ENCODE data around the gene TSPAN31. TPM values are rescaled to one million over a fixed set of nuclear protein-coding genes. Genes with fewer than 3 reads are reported as not detected.
A peak's percentile ranks its signal among the peaks of the same experiment; 100 is the strongest.

The TSPAN31 gene
- total RNA-seq, 2 experiments from 2014 or later = 6.4 to 7.7 TPM

- peaks cover 40% of the 10 kb centered on the region for H3K4me1 Mint-ChIP-seq (ENCODE audit: low read depth)
- H3K27ac Mint-ChIP-seq = no peak overlapping the region
- no peaks in the 10 kb centered on the region for H3K9me3 Mint-ChIP-seq
Observed at GRCh38 chr12:57760347-57760982, 15.6 kb downstream of the TSPAN31 start.

GRCh38 chr12:57761391-57761998 lies 16.7 kb downstream of the TSPAN31 start:
- H3K4me3 Mint-ChIP-seq = no peak overlapping the region
- no peaks in the 10 kb centered on the region for H3K9me3 Mint-ChIP-seq
- intact Hi-C loops (cut with micrococcal nuclease) = no loop called here
- no peak for DNase-seq
- no peak overlapping the region for H3K27ac Mint-ChIP-seq
- peaks cover 4% of the 10 kb centered on the region for H3K27me3 Mint-ChIP-seq (ENCODE audit: low read depth)
- H3K4me1 Mint-ChIP-seq (ENCODE audit: low read depth) = peaks cover 41% of the 10 kb centered on the region
- peaks cover 19% of the 10 kb centered on the region for H3K36me3 Mint-ChIP-seq (ENCODE audit: low read depth)
- CTCF ChIA-PET = interaction anchor here (0.5 to 1.5 kb wide), 4 partner anchors 11 to 148 kb away, joined by 3 to 8 read pairs (median 4); partner anchors contain the start of gene TSFM

More at GRCh38 chr12:57760347-57760982, 15.6 kb downstream of the TSPAN31 start:
- Mint-ChIP-seq H3K4me3 (no peak overlapping the region), H3K36me3 (ENCODE audit: low read depth) (peaks cover 19% of the 10 kb centered on the region), H3K27me3 (ENCODE audit: low read depth) (no peaks in the 10 kb centered on the region)
- CTCF ChIA-PET = interaction anchor here (0.5 to 2.3 kb wide), 11 partner anchors 10 to 145 kb away, joined by 3 to 17 read pairs (median 6); partner anchors contain the start of genes EEF1AKMT3, METTL1 and TSFM
- intact Hi-C loops (cut with micrococcal nuclease) = no loop called here
- DNase-seq = no peak

- CTCF ChIA-PET = interaction anchor here (1.0 kb wide), 1 partner anchor 147 kb away, joined by 8 read pairs; no protein-coding TSS in a partner anchor
Observed at GRCh38 chr12:57762463-57762862, 17.6 kb downstream of the TSPAN31 start.

GRCh38 chr12:57763881-57764661 lies 19.2 kb downstream of the TSPAN31 start:
- intact Hi-C loops (cut with micrococcal nuclease) = loop anchor here (2.0 kb wide), 1 partner anchor 19 kb away; the partner anchor contains the start of gene TSFM
- Mint-ChIP-seq H3K27ac (no peak overlapping the region), H3K36me3 (ENCODE audit: low read depth) (peaks cover 18% of the 10 kb centered on the region)

More at GRCh38 chr12:57762463-57762862, 17.6 kb downstream of the TSPAN31 start:
- Mint-ChIP-seq H3K27me3 (ENCODE audit: low read depth) (peaks cover 6% of the 10 kb centered on the region), H3K36me3 (ENCODE audit: low read depth) (peaks cover 13% of the 10 kb centered on the region), H3K4me3 (no peak overlapping the region), H3K27ac (no peak overlapping the region), H3K4me1 (ENCODE audit: low read depth) (peaks cover 42% of the 10 kb centered on the region), H3K9me3 (no peaks in the 10 kb centered on the region)
- intact Hi-C loops (cut with micrococcal nuclease) = no loop called here
- no peak for DNase-seq

GRCh38 chr12:57764662-57765002 lies 19.8 kb downstream of the TSPAN31 start:
- Mint-ChIP-seq H3K27ac (peak overlapping the region; percentile 57), H3K27me3 (ENCODE audit: low read depth) (peaks cover 6% of the 10 kb centered on the region), H3K4me1 (ENCODE audit: low read depth) (peaks cover 33% of the 10 kb centered on the region), H3K4me3 (peak overlapping the region; percentile 88), H3K36me3 (ENCODE audit: low read depth) (peaks cover 24% of the 10 kb centered on the region), H3K9me3 (no peaks in the 10 kb centered on the region)
- CTCF ChIA-PET = interaction anchor here (0.6 to 5.3 kb wide), 9 partner anchors 9 to 178 kb away, joined by 3 to 42 read pairs (median 3); partner anchors contain the start of gene MARCHF9
- DNase-seq = peak; percentile 32
- intact Hi-C loops (cut with micrococcal nuclease) = loop anchor here (1.0 to 2.0 kb wide), 2 partner anchors 8 to 18 kb away; partner anchors contain the start of gene TSFM

More at GRCh38 chr12:57763881-57764661, 19.2 kb downstream of the TSPAN31 start:
- H3K4me3 Mint-ChIP-seq = peak overlapping the region; percentile 88
- H3K9me3 Mint-ChIP-seq = no peaks in the 10 kb centered on the region
- CTCF ChIA-PET = interaction anchor here (0.6 to 5.3 kb wide), 7 partner anchors 8 to 178 kb away, joined by 3 to 42 read pairs (median 5); partner anchors contain the start of gene MARCHF9
- H3K27me3 Mint-ChIP-seq (ENCODE audit: low read depth) = peaks cover 6% of the 10 kb centered on the region
- DNase-seq = no peak
- peaks cover 37% of the 10 kb centered on the region for H3K4me1 Mint-ChIP-seq (ENCODE audit: low read depth)

- Mint-ChIP-seq H3K27ac (peak overlapping the region; percentile 63), H3K9me3 (no peaks in the 10 kb centered on the region), H3K4me3 (peak overlapping the region; percentile 88), H3K4me1 (ENCODE audit: low read depth) (peaks cover 30% of the 10 kb centered on the region), H3K27me3 (ENCODE audit: low read depth) (peaks cover 6% of the 10 kb centered on the region), H3K36me3 (ENCODE audit: low read depth) (peaks cover 26% of the 10 kb centered on the region)
- intact Hi-C loops (cut with micrococcal nuclease) = loop anchor here (1.0 to 2.0 kb wide), 2 partner anchors 9 to 18 kb away; partner anchors contain the start of gene TSFM
- CTCF ChIA-PET = interaction anchor here (0.6 to 5.3 kb wide), 10 partner anchors 9 to 177 kb away, joined by 3 to 42 read pairs (median 3); partner anchors contain the start of gene MARCHF9
- peak; percentile 80 for DNase-seq
Observed at GRCh38 chr12:57765003-57765697, 20.3 kb downstream of the TSPAN31 start.

GRCh38 chr12:57765698-57766463 lies 21.0 kb downstream of the TSPAN31 start:
- H3K27ac Mint-ChIP-seq = no peak overlapping the region
- no peak for DNase-seq
- CTCF ChIA-PET = interaction anchor here (1.1 to 5.3 kb wide), 5 partner anchors 10 to 140 kb away, joined by 3 to 42 read pairs (median 5); partner anchors contain the start of gene MARCHF9
- peak overlapping the region; percentile 88 for H3K4me3 Mint-ChIP-seq
- no peaks in the 10 kb centered on the region for H3K9me3 Mint-ChIP-seq
- H3K4me1 Mint-ChIP-seq (ENCODE audit: low read depth) = peaks cover 33% of the 10 kb centered on the region
- intact Hi-C loops (cut with micrococcal nuclease) = loop anchor here (1.0 to 2.0 kb wide), 2 partner anchors 10 to 17 kb away; partner anchors contain the start of gene TSFM
- H3K36me3 Mint-ChIP-seq (ENCODE audit: low read depth) = peaks cover 28% of the 10 kb centered on the region
- peaks cover 6% of the 10 kb centered on the region for H3K27me3 Mint-ChIP-seq (ENCODE audit: low read depth)

- Mint-ChIP-seq H3K4me1 (ENCODE audit: low read depth) (peaks cover 40% of the 10 kb centered on the region), H3K9me3 (no peaks in the 10 kb centered on the region), H3K36me3 (ENCODE audit: low read depth) (peaks cover 31% of the 10 kb centered on the region), H3K27ac (no peak within 1 kb of the TSS), H3K4me3 (peak within 1 kb of the TSS; percentile 88), H3K27me3 (ENCODE audit: low read depth) (peaks cover 6% of the 10 kb centered on the region)
- CTCF ChIA-PET = interaction anchor here (0.5 to 5.3 kb wide), 6 partner anchors 11 to 175 kb away, joined by 3 to 42 read pairs (median 5); partner anchors contain the start of genes ATP23 and MARCHF9
- DNase-seq = no peak
- intact Hi-C loops (cut with micrococcal nuclease) = no loop called here
Observed at GRCh38 chr12:57766464-57767304, 21.8 kb downstream of the TSPAN31 start, which contains the start of gene CYP27B1. Gene CYP27B1, minus strand, starts transcription at chr12:57767078. Its CDS starts 37 bp downstream, at chr12:57767041.

GRCh38 chr12:57767305-57767698 lies 22.5 kb downstream of the TSPAN31 start:
- DNase-seq = no peak
- Mint-ChIP-seq H3K9me3 (no peaks in the 10 kb centered on the region), H3K27me3 (ENCODE audit: low read depth) (peaks cover 6% of the 10 kb centered on the region), H3K4me3 (no peak overlapping the region), H3K36me3 (ENCODE audit: low read depth) (peaks cover 33% of the 10 kb centered on the region), H3K27ac (no peak overlapping the region), H3K4me1 (ENCODE audit: low read depth) (peaks cover 42% of the 10 kb centered on the region)
- intact Hi-C loops (cut with micrococcal nuclease) = no loop called here
- CTCF ChIA-PET = interaction anchor here (1.2 to 5.3 kb wide), 5 partner anchors 8 to 138 kb away, joined by 5 to 42 read pairs (median 9); partner anchors contain the start of gene MARCHF9

- intact Hi-C loops (cut with micrococcal nuclease) = no loop called here
- no peak overlapping the region for H3K4me3 Mint-ChIP-seq
- peaks cover 33% of the 10 kb centered on the region for H3K36me3 Mint-ChIP-seq (ENCODE audit: low read depth)
- H3K9me3 Mint-ChIP-seq = no peaks in the 10 kb centered on the region
- peaks cover 6% of the 10 kb centered on the region for H3K27me3 Mint-ChIP-seq (ENCODE audit: low read depth)
- no peak overlapping the region for H3K27ac Mint-ChIP-seq
- H3K4me1 Mint-ChIP-seq (ENCODE audit: low read depth) = peaks cover 43% of the 10 kb centered on the region
- no peak for DNase-seq
- CTCF ChIA-PET = interaction anchor here (1.5 to 5.3 kb wide), 3 partner anchors 9 to 138 kb away, joined by 9 to 42 read pairs (median 9); partner anchors contain the start of gene MARCHF9
Observed at GRCh38 chr12:57767876-57768275, 23.0 kb downstream of the TSPAN31 start.

Data from activated naive CD4-positive, alpha-beta T cell treated with anti-CD3 and anti-CD28 coated beads for 36 hours (primary cell).